HG02759 (cell line): ENCODE measurements around the gene RAX2.

Experiments used
- ATAC-seq: cut with Tn5 transposase; IDR thresholded peaks from one replicate; pipeline ENCODE4 v1.9.1; 2021; ENCODE audit warnings: mild to moderate bottlenecking, moderate library complexity; ENCODE audit not compliant: unreplicated experiment

RAX2 gene

GRCh38 chr19:3733549-3734309 lies 38.3 kb downstream of the RAX2 start:
- no peak for ATAC-seq

GRCh38 chr19:3732108-3732507 lies 39.9 kb downstream of the RAX2 start:
- ATAC-seq = no peak

- ATAC-seq = no peak
Measured at GRCh38 chr19:3730457-3730958, 41.5 kb downstream of the RAX2 start.

GRCh38 chr19:3725640-3726310 lies 46.3 kb downstream of the RAX2 start:
- no peak for ATAC-seq

GRCh38 chr19:3725121-3725520 lies 46.9 kb downstream of the RAX2 start:
- ATAC-seq = no peak

GRCh38 chr19:3723883-3724282 lies 48.1 kb downstream of the RAX2 start:
- ATAC-seq = no peak

GRCh38 chr19:3723110-3723488 lies 48.9 kb downstream of the RAX2 start:
- no peak for ATAC-seq

GRCh38 chr19:3722443-3723109 lies 49.5 kb downstream of the RAX2 start:
- no peak for ATAC-seq

- no peak for ATAC-seq
Measured at GRCh38 chr19:3721887-3722442, 50.1 kb downstream of the RAX2 start.

- ATAC-seq = no peak
Measured at GRCh38 chr19:3721131-3721886, 50.7 kb downstream of the RAX2 start.

GRCh38 chr19:3720349-3720917 lies 51.6 kb downstream of the RAX2 start:
- no peak for ATAC-seq

- no peak for ATAC-seq
Measured at GRCh38 chr19:3719868-3720267, 52.2 kb downstream of the RAX2 start.
